HG03432 (cell line): Measurements from ENCODE around the gene ERC2.

Source experiments
- ATAC-seq: cut with Tn5 transposase; IDR thresholded peaks from one replicate; pipeline ENCODE4 v1.9.1; 2021; ENCODE audit warnings: mild to moderate bottlenecking, moderate library complexity; ENCODE audit not compliant: unreplicated experiment

Gene ERC2

DNA sequence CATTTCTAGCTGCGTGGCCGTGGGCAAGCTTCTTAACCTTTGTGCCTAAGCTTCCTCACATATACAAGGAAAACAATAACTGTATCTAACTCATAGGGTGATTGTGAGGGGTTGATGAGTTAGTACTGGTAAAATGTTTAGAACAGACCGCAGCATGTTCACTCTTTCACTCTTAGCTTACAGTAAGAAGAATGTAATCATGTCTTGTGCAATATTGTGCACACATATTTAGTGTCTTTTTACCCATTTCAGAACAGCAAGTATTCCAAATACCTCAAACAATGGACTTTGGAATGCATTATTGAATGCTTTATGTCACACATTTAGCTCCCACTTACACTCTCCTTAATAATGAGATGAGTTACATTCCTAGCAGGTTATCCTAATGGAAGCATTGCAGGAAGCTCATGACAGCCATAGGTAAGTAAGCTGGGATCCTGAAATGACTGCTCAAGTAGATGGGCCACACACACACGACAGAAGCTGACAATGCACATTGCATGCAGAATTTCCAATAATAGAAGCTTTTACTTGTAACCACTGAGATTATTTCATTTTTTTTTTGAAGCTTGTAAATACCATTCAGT, 512.3 kb downstream of the ERC2 start:
- ATAC-seq, result no peak

DNA sequence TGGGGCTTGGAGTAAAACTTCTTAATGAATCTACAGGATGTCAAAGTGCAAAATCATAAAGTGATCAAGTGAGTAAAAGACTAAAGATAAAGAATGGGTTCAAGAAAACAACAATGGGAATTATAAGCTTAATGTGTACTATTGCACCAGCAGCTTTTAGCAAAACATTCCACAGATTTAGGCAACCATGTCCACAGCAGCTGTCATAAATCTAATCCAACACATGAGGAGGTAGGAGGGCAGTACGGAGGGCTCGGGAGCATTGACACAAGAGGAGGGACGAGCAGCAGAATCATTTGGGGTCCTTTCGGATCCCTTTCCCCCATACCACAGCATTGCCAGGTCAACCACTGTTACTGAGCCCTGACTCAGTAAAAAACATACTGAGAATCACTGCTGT, 516.9 kb downstream of the ERC2 start:
- no peak for ATAC-seq

DNA sequence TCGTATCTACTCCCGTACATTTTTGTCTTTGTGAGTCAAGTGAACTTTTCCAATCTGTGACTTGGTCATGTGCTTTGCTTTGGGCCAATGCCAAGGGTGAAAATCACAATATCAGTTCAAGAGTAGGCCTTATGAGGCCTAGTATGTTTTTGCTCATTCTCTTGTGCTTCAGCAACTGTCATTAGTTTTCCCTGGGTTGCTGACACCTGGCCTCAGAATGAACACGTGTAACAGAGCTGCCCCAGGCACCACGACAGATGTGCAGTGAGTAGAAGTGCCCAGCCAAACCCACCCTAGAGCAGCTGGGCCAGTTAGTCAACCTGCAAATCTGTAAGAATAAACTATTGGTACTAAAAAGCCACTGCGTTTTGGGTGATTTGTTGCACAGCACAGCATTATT, 520.9 kb downstream of the ERC2 start:
- ATAC-seq, result no peak

DNA sequence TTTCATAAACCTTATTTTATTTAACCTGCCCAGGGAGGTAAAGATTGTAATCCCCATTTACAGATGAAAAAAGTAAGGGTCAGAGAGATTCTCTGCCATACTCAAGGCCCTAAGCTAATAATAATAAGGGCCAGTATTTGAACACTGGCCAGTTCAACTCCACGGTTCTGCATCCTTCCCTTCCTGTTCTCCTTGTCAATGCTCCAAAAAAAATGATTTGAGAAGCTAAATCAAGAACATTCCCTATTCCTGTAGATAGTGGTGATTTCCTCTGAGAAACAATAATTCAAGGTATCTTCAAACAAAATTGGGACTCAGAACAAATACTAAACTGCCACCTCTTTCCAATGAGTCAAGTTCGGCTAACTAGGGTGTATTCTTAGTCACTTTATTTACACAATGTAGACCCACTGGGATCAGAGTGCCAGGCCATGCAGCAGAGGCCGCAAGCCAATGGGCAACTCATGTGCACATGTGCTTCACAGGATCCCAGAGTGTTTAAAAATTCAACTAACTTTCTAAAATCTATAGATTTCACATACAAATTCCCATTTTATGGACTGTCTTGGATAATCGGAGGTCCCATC, 521.6 kb downstream of the ERC2 start:
- ATAC-seq, result no peak

DNA sequence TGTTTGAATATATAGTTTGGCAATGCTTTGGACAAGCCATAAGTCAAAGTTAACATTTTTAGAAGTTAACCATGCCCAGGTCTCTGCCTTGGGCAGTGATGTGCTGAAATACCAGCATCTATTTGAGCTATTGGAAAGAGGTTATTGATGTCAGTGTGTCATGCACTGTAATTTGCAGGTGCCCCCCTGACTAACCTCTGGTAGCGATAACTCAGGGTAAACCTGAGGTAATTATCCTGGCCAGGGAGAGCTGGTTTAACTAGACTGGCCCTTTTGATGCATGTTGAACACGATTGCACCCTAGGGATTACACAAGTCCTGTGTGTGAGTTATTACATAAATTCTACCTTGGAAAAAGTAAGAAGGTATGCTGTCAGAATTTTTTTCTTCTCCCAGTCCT, 525.4 kb downstream of the ERC2 start:
- ATAC-seq, result no peak

GRCh38 chr3:55939287-55939686, 529.0 kb downstream of the ERC2 start:
- no peak for ATAC-seq

DNA sequence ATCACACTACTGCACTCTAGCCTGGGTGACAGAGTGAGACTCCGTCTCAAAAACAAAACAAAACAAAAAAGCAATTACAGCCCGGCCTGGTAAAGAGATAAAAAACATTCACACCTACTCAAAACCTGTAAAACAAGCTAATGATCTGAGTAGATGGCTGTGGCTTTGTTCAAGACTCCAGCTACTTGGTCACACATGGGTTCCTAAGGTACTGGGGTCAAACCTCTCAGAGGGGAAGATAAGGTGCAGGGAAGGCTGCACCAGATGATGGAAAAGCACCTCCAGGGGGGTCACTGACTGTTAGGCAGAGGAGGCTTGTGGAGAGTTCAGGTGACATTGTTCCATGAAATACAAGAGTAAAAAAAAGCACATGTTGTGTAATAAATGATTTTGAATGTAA, 531.0 kb downstream of the ERC2 start:
- ATAC-seq, result no peak

DNA sequence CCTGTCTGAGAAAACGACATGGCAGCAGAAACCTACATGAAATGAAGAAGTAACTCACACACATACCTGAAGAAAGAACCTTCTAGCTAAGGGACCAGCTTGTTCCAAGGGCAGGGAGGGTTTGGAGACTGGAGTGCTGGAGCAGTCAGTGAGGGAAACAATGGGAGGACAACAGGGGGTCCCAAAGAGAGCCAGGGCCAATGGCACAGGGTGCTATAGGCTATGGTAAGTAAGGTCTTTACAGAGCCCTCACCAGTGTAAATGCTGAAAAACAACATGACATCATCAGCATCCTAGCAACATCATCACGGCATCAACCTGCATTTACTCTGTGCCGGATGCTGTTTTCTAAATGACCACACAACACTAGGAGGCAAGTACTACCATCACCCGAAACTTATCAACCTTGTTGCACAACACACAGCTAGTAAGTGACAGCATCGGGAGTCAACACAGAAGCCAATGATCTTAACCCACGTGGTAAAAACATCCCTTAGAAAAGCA, 531.7 kb downstream of the ERC2 start:
- ATAC-seq, result no peak

DNA sequence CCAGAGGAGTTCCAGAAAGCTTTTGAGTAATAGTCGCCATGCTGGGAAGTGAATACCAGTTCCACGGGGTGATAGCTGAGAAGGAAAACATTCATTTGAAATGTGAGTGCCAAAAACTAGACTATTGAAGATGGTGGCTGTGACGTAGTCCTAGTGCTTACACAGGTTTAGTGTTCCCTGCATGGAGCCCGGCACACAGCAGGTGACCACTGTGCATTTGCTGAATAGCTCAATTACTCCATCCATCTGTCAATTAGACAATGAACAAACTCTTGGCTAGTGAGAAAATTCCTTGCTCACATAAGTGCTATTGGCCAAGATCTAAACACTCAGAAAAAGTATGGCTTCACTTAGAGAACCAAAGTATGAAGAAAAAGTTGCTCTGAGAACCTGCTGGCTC, 533.0 kb downstream of the ERC2 start:
- no peak for ATAC-seq

GRCh38 chr3:55934771-55935170, 533.5 kb downstream of the ERC2 start:
- ATAC-seq, result no peak

DNA sequence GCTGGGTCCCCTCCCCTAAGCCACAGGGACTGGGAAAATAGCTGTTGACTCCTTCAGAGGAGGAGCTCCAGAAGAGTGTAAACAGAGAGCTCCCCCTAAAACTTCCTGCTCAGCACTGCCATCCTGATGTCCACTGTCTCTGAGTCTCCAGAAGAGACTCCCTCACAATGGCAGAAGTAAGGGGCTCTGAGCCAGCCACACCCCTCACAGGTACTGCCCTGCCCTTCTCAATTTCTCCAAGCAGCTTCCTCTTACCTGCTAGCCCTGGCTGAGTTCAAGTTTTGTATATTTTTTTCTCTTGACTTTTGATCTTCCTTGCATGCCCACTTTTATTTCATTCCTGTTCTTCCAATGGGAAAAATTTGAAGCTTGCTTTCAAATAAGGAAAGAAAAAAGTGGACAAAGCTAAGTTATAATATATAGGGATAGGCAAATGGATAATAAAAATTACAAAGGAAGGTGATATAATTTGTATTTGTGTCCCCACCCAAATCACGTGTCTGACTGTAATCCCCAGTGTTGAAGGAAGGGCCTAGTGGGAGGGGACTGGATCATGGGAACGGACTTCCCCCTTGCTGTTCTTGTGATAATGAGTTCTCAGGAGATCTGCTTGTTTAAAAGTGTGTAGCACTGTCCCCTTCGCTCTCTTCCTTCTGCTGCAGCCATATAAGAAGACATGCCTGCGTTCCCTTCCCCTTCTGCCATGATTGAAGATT, 539.0 kb downstream of the ERC2 start:
- ATAC-seq, result no peak

DNA sequence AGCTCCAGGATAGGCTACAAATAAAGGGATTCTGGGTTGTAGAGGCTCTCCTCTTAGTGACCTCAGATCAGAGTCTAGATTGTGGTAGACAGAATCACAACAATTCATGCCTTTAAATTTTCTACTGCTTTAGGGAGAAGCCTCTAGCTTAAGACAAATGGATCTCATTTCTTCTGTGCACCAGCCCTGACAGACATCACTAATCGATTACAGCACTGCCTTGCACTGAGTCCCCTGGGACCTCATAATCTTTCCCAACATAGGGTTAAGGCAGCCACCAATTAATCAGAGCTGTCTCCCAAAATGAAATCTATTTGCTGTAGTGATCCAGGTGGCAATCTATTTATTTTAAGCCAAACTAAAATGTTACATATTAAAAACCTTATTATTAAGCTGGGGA, 544.6 kb downstream of the ERC2 start:
- ATAC-seq, result no peak

GRCh38 chr3:55923207-55923606, 545.1 kb downstream of the ERC2 start:
- no peak for ATAC-seq

- no peak for ATAC-seq
Measured at GRCh38 chr3:55912880-55913279, 555.4 kb downstream of the ERC2 start.

GRCh38 chr3:55911266-55911665, 557.0 kb downstream of the ERC2 start:
- ATAC-seq, result no peak

GRCh38 chr3:55910543-55910942, 557.7 kb downstream of the ERC2 start:
- ATAC-seq, result no peak

DNA sequence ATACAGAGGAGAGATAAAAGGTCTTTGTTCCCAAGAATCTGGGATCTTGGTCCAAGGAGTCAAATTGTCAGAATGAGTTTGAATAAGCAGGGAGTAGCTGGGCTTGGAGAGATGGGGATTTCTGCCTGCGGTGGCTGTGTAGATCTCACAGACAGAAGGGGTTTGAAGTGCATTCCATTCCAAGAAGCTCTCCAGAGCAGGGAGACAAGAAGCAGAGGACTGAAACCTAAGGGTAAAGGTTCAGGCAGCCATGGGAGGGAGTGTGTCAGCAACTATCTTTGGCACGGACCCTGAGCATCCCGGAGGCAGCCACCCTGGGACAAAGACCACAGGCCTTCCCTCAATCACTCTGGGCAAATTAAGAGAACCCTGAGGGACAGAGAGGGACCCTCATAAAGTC, 558.9 kb downstream of the ERC2 start:
- ATAC-seq, result no peak

GRCh38 chr3:55907616-55908015, 560.7 kb downstream of the ERC2 start:
- ATAC-seq, result no peak

DNA sequence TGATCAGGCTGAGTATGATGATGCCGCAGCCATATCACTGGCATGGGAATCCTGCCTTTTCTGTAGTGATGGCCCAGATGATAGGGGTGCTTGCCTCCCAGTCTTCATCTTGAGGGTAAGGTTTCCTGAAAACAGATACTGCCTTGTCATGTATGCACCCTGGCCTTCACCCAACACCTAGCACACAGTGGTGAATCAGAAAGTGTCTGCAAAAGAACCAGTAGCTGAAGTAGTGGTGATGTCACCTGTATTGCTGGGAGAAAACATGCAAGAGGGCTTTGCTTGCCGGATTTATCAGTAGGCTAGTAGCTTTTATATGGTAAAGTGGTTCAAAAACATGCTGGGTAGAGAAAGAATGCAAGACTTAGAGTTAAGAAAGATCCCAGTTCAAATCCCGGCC, 561.4 kb downstream of the ERC2 start:
- ATAC-seq, result no peak

DNA sequence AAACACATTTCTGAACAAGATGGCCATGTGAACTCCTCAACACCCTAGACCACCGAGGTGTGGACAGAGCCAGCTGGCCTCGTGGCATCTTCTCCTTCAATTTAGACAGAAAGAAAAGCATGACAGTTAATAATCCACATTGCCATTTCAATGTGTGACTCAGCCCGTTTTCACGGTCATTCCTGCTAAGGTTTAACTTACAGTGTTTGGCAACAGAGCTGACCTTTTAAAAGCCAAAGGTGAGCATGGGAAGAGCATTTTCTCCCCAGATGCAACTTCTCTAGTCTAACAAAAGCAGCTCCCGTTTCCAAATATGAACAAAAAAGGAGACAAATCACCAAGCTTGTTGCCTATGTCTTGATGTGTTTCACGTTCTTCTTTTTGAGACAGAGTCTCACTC, 563.6 kb downstream of the ERC2 start:
- ATAC-seq, result no peak

DNA sequence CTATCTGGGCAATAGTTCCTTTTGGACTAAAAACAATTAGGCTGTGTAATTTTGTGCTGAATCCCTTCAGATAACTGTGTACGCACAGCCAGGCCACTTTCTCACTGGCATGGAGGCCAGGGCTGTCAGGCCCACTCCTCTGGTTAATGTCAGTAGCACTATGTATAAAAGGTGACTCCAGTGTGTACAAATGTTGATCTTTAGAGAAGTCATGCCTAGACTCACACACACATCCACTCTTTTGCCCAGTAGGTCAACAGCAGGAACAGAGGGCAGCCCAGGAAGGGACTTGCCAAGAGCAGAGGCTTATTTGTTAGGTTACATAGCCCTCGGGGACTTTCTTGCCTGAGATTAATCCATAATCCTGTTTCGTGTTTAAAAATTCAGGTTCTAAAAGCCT, 564.6 kb downstream of the ERC2 start:
- no peak for ATAC-seq

DNA sequence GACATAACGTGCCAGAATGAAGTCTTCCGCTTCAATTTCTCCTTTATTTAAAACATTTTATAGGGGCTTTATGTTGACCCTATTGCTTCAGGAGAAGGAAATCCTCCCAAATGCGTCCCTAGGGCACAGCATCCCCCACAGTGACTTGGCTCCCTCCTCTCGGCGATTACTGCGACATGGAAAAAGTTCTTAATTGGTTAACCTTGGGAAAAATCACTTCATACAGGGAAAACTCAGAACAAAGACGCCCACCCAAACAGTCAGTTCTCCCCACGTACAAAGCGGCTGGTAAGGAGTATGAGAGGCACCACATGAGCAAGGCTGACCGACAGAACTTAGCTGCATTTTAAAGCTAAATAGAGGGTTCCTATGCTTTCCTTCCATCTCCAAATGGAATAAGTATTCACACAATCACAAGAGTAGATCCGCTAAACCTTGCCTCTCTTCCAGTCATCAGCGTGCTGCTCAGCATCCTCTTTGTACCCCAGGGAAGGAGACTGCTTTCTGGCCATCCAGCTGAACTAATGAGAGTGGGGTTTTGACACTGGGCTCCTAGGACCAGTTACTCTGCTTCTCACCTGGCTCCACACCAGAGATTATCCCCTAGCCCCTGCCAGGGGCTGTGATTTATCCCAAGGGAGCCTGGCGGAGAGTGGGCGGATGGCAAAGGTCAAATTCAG, 565.9 kb downstream of the ERC2 start:
- ATAC-seq, result no peak
